Measurements from ENCODE around the gene PTPRE. TPM values are rescaled to one million over a fixed set of nuclear protein-coding genes. Genes with fewer than 3 reads are reported as not detected.
A peak's percentile ranks its signal among the peaks of the same experiment; 100 is the strongest.

Gene PTPRE
- total RNA-seq, 2 donors from 2014 or later: 23.7 to 31.3 TPM

GRCh38 chr10:128003521-128003920 lies 96.6 kb downstream of the PTPRE start:
- H3K4me3 Mint-ChIP-seq: no peak overlapping the region
- peaks cover 49% of the 10 kb centered on the region for H3K27me3 Mint-ChIP-seq (ENCODE audit: low read depth)
- ATAC-seq (replicated peaks in 1 of 2): no peak
- no peaks in the 10 kb centered on the region for H3K36me3 Mint-ChIP-seq (ENCODE audit: insufficient read depth in 2 of 2)
- DNase-seq: no peak
- no peaks in the 10 kb centered on the region for H3K4me1 Mint-ChIP-seq (ENCODE audit: low read depth)
- no peak overlapping the region for H3K27ac Mint-ChIP-seq
- H3K9me3 Mint-ChIP-seq: no peaks in the 10 kb centered on the region

GRCh38 chr10:128005858-128006257 lies 99.0 kb downstream of the PTPRE start:
- ATAC-seq (replicated peaks in 1 of 2) (no peak), DNase-seq (no peak)
- no peaks in the 10 kb centered on the region for H3K9me3 Mint-ChIP-seq
- H3K27ac Mint-ChIP-seq: no peak overlapping the region
- no peak overlapping the region for H3K4me3 Mint-ChIP-seq
- no peaks in the 10 kb centered on the region for H3K4me1 Mint-ChIP-seq (ENCODE audit: low read depth)
- H3K27me3 Mint-ChIP-seq (ENCODE audit: low read depth): peaks cover 42% of the 10 kb centered on the region
- no peaks in the 10 kb centered on the region for H3K36me3 Mint-ChIP-seq (ENCODE audit: insufficient read depth in 2 of 2)

DNA sequence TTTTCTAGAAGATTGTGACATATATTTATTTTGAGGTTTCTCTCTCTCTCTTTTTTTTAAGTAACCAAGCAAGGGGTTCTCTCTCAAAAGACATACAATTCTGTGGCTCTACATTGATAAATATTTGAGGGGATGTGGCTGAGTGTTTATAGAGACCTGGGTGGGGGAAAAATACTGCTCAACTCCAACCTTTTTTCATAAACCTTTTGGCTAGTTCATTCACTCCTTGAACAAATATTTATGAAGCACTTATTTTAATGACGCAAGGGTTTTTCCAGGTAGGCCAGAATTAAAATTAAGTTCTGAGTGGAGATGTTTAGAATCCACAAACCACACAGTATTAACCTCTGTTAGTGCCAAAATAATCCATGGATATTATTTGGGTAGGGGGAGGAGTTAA lies 100.2 kb downstream of the PTPRE start:
- no peak overlapping the region for H3K4me3 Mint-ChIP-seq
- H3K9me3 Mint-ChIP-seq: no peaks in the 10 kb centered on the region

DNA sequence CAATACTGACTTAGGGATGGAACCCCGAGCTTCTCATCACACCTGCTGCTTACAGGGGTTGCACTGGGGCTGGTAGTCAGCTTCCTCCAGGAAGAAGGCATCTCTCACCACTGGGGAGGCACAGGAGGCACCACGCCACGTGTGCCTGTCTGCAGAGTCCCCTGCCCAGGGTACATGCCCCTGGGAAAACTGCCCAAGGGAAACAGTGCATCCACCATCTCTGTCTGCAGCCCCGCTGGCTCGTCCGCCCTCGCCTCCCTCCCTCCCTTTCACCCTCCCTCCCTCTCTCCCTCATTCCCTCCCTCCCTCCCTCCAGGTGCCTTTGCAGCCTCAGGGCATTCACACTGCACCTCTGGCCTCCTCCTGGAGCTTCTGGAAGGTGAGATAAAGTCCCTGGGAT lies 101.1 kb downstream of the PTPRE start:
- DNase-seq (no peak), ATAC-seq (replicated peaks in 1 of 2) (no peak)
- Mint-ChIP-seq H3K36me3 (ENCODE audit: insufficient read depth in 2 of 2) (no peaks in the 10 kb centered on the region), H3K27ac (no peak overlapping the region), H3K4me1 (ENCODE audit: low read depth) (peaks cover 9% of the 10 kb centered on the region), H3K4me3 (no peak overlapping the region), H3K27me3 (ENCODE audit: low read depth) (peaks cover 32% of the 10 kb centered on the region), H3K9me3 (no peaks in the 10 kb centered on the region)

More for the DNA sequence above, 100.2 kb downstream of the PTPRE start:
- no peak for ATAC-seq (replicated peaks in 1 of 2)
- Mint-ChIP-seq H3K27ac (no peak overlapping the region), H3K4me1 (ENCODE audit: low read depth) (peaks cover 9% of the 10 kb centered on the region), H3K27me3 (ENCODE audit: low read depth) (peaks cover 35% of the 10 kb centered on the region), H3K36me3 (ENCODE audit: insufficient read depth in 2 of 2) (no peaks in the 10 kb centered on the region)
- DNase-seq: no peak

DNA sequence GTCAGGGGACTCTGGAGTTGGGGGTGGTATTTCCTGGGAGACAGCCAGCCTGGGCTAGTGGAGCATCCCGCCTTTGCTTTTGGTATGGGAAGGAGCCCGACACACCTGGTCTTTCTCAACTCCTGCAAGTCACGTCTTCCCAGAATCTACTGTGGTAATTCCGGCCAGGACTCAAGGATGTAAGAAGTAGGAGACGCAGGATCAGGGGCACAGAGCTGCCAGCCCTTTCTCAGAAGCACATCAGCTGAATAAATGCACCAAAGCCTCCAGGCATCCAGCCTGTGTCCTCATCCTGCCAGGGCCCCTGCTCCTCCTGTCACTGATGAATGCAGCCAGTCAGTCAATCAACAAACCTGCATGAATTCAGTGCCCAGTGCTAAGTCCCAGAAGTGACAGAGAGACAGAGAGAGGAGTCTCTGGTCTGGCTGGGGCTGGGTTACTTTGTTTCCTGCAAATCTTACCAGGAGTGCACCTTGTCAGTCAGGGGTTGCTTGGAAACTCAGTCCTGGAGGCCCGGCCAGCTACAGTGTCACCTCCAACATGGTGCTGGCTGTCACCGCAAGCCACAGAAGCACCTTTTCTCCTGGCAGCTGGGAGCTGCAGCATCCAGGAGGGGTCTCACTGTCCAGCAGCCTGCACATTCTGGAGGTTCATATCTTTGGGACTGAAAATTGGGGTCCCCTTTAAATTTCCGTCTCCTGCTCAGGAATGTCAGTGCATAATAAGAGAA lies 101.8 kb downstream of the PTPRE start:
- Mint-ChIP-seq H3K4me3 (no peak overlapping the region), H3K27ac (no peak overlapping the region), H3K4me1 (ENCODE audit: low read depth) (peaks cover 9% of the 10 kb centered on the region), H3K27me3 (ENCODE audit: low read depth) (peaks cover 32% of the 10 kb centered on the region), H3K36me3 (ENCODE audit: insufficient read depth in 2 of 2) (no peaks in the 10 kb centered on the region), H3K9me3 (no peaks in the 10 kb centered on the region)
- ATAC-seq (replicated peaks in 1 of 2) (no peak), DNase-seq (no peak)

GRCh38 chr10:128009372-128010126 lies 102.6 kb downstream of the PTPRE start:
- ATAC-seq (replicated peaks in 1 of 2) (no peak), DNase-seq (no peak)
- Mint-ChIP-seq H3K4me1 (ENCODE audit: low read depth) (peaks cover 9% of the 10 kb centered on the region), H3K27ac (no peak overlapping the region), H3K36me3 (ENCODE audit: insufficient read depth in 2 of 2) (no peaks in the 10 kb centered on the region), H3K27me3 (ENCODE audit: low read depth) (peaks cover 27% of the 10 kb centered on the region), H3K9me3 (no peaks in the 10 kb centered on the region), H3K4me3 (no peak overlapping the region)

DNA sequence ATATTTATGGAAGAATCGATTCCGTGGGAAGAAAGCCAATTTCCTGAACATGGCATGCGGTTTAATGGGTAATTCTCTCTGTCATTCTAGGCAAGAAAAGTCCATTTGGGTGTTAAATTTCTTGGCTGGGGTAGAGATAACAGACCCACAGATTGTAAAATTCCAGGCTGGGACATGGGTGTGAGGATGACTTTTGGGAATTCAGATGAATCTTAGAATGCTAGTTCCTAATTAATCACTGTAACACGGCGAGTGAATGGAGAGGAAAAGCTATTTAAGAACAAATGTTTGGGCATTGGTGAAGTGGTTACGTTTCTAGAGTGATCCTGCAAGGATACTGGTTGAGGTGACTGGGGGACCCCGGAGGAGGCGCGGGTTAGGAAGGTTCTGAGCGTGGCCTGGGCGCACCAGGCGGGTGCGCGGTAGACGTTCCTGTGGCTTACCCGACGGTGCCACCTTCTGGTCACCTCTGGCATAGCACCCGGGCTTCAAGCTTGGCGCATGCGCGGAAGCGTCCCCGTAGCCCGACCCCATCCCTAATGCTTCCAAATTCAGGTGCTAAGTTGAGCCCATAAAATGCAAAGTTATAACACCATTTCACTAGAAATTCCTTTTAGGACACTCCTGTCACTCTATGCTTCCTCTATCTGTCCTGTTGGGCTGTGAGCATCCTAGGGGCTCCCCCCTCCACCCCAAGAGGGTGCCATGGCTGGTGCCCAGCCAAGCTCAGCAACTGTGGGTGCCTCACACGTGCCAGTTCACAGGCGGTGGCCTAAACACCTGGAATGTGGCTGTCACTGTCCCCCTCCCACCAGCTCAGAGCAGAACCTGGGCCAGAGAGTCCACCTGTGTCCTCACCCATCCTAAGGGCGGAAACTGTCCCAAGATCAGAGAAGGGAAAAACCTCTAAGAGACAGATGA lies 104.4 kb downstream of the PTPRE start:
- Mint-ChIP-seq H3K4me1 (ENCODE audit: low read depth) (peaks cover 9% of the 10 kb centered on the region), H3K4me3 (peak overlapping the region; percentile 59 to 77), H3K27ac (no peak overlapping the region), H3K36me3 (ENCODE audit: insufficient read depth in 2 of 2) (no peaks in the 10 kb centered on the region), H3K9me3 (no peaks in the 10 kb centered on the region), H3K27me3 (ENCODE audit: low read depth) (peaks cover 23% of the 10 kb centered on the region)
- DNase-seq (peak; percentile 86 to 91), ATAC-seq (replicated peaks in 1 of 2) (peak; percentile 93)

DNA sequence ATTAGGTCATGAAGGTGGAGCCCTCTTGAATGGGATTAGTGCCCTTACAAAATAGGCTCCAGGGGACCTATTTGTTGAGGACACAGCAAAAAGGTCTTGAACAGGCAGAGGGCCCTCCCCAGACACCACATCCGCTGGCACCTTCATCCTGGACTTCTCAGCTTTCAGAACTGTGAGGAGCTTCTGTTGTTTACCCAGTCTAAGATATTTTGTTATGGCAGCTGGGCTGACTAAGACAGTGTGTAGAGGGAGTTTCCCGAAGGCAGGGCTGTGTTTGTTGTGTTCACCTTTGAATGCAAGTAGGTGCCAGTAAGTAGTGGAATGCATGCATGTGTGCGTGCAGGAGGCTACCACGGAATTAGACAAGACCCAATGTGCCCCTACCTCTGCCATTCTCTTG lies 106.7 kb downstream of the PTPRE start:
- DNase-seq: no peak
- peaks cover 19% of the 10 kb centered on the region for H3K4me1 Mint-ChIP-seq (ENCODE audit: low read depth)
- no peak overlapping the region for H3K4me3 Mint-ChIP-seq
- no peak overlapping the region for H3K27ac Mint-ChIP-seq
- no peaks in the 10 kb centered on the region for H3K9me3 Mint-ChIP-seq
- H3K27me3 Mint-ChIP-seq (ENCODE audit: low read depth): peaks cover 19% of the 10 kb centered on the region
- peak; percentile 28 to 48 for ATAC-seq (replicated peaks in 1 of 2)
- no peaks in the 10 kb centered on the region for H3K36me3 Mint-ChIP-seq (ENCODE audit: insufficient read depth in 2 of 2)

- peaks cover 23% of the 10 kb centered on the region for H3K4me1 Mint-ChIP-seq (ENCODE audit: low read depth)
- peaks cover 21% of the 10 kb centered on the region for H3K27me3 Mint-ChIP-seq (ENCODE audit: low read depth)
- ATAC-seq (replicated peaks in 1 of 2) (no peak), DNase-seq (no peak)
- no peaks in the 10 kb centered on the region for H3K36me3 Mint-ChIP-seq (ENCODE audit: insufficient read depth in 2 of 2)
- H3K4me3 Mint-ChIP-seq: no peak overlapping the region
- H3K27ac Mint-ChIP-seq: no peak overlapping the region
- no peaks in the 10 kb centered on the region for H3K9me3 Mint-ChIP-seq
These were observed 107.3 kb downstream of the PTPRE start for GRCh38 chr10:128014236-128014635.

DNA sequence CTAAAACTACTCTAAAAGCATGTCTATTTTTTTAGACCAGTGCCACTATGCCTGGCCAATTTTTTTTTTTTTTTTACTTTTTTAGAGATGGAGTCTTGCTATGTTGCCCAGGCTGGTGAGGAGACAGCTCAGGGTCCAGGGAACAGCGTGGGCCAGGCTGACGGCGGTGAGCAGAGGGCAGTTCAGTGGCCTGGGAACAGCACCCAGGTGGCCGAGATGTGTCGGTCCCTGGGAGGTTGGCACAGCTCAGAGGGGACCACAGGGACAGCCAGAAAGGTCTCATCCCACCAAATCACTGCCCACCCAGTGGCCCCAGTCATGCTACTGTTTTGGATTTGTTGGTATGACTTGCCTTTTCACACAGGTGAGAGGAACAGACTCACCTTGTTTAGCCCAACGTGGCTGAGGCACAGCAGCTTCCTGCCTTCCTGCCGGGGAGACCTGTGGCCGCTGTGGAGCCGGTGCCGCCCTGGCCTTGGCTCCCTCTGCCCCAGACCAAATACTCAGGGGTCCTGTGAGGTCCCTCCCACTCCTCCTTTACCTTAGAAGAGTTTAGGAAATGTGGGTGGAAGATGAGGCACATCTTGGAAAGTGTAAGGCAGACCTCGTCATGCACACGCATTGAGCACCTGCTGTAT lies 109.6 kb downstream of the PTPRE start:
- Mint-ChIP-seq H3K36me3 (ENCODE audit: insufficient read depth in 2 of 2) (no peaks in the 10 kb centered on the region), H3K9me3 (no peaks in the 10 kb centered on the region), H3K4me3 (no peak overlapping the region), H3K27me3 (ENCODE audit: low read depth) (peaks cover 7% of the 10 kb centered on the region), H3K4me1 (ENCODE audit: low read depth) (peaks cover 17% of the 10 kb centered on the region), H3K27ac (no peak overlapping the region)
- DNase-seq (no peak), ATAC-seq (replicated peaks in 1 of 2) (no peak)

DNA sequence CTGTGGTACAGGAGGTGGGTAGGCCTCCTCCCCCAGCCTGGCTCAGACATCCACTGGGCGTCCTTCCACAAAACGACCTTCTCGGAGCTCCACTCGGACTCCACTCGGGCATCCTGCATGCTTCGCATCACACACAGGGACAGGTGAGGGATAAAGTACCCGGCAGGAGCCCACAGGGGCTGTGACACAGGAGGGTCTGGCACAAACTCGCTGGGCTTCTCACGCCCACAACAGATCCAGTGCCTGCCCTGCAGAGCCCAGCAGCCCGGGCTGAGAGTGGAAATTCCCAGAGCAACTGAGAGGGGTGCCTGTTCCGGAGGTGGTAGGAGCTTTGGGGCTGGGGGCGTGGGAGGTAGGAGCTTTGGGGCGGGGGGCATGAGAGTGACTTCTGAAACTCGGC lies 110.9 kb downstream of the PTPRE start:
- DNase-seq: no peak

GRCh38 chr10:128018236-128018635 lies 111.3 kb downstream of the PTPRE start:
- H3K27me3 Mint-ChIP-seq (ENCODE audit: low read depth): peaks cover 7% of the 10 kb centered on the region
- H3K27ac Mint-ChIP-seq: no peak overlapping the region
- H3K4me1 Mint-ChIP-seq (ENCODE audit: low read depth): peaks cover 14% of the 10 kb centered on the region
- ATAC-seq (replicated peaks in 1 of 2): peak; percentile 41 to 44
- H3K36me3 Mint-ChIP-seq (ENCODE audit: insufficient read depth in 2 of 2): no peaks in the 10 kb centered on the region
- H3K9me3 Mint-ChIP-seq: no peaks in the 10 kb centered on the region
- no peak for DNase-seq
- H3K4me3 Mint-ChIP-seq: peak overlapping the region; percentile 29 to 44

More for the DNA sequence above, 110.9 kb downstream of the PTPRE start:
- ATAC-seq (replicated peaks in 1 of 2): no peak
- no peaks in the 10 kb centered on the region for H3K36me3 Mint-ChIP-seq (ENCODE audit: insufficient read depth in 2 of 2)
- peaks cover 14% of the 10 kb centered on the region for H3K4me1 Mint-ChIP-seq (ENCODE audit: low read depth)
- H3K4me3 Mint-ChIP-seq: no peak overlapping the region
- H3K9me3 Mint-ChIP-seq: no peaks in the 10 kb centered on the region
- H3K27ac Mint-ChIP-seq: no peak overlapping the region
- peaks cover 7% of the 10 kb centered on the region for H3K27me3 Mint-ChIP-seq (ENCODE audit: low read depth)
